Breast epithelium (tissue), 3 donors: Measurements from ENCODE around the gene IGF2BP1.

ENCODE experiments used
- POLR2A ChIP-seq: fragments of 450-650 bp; IDR thresholded peaks from one replicate; pipeline ENCODE4 v1.6.1; 2016; ENCODE audit warnings: antibody characterized with exemption, mild to moderate bottlenecking, moderate library complexity
- TF ChIP-seq, protein P1 (sequence below), 3 donors: fragments of 450-650 bp; IDR thresholded peaks; one replicate each; pipeline ENCODE4 v1.5.1; 2016 to 2017; ENCODE audit warnings: antibody characterized with exemption in 3 of 3, mild to moderate bottlenecking in 3 of 3, moderate library complexity in 3 of 3

DNA sequence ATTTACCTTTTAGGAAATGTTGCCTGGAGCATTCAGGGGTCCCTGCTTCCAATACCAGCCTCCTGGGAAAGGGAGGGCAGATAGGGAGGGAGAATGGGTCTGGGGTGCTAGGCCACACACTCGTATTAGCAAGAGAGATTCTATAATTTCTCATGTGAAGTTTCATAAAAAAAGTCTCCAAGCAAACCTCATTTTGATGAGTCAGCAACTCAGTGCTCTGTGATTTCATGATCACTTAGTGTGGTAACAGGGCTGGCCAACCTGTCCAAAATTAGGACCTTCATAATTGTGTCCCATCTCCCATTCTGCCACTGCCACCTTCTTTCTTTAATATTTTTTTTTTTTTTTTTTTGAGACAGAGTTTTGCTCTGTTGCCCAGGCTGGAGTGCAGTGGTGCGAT lies 41.4 kb downstream of the IGF2BP1 start:
- TF ChIP-seq, protein P1, sequence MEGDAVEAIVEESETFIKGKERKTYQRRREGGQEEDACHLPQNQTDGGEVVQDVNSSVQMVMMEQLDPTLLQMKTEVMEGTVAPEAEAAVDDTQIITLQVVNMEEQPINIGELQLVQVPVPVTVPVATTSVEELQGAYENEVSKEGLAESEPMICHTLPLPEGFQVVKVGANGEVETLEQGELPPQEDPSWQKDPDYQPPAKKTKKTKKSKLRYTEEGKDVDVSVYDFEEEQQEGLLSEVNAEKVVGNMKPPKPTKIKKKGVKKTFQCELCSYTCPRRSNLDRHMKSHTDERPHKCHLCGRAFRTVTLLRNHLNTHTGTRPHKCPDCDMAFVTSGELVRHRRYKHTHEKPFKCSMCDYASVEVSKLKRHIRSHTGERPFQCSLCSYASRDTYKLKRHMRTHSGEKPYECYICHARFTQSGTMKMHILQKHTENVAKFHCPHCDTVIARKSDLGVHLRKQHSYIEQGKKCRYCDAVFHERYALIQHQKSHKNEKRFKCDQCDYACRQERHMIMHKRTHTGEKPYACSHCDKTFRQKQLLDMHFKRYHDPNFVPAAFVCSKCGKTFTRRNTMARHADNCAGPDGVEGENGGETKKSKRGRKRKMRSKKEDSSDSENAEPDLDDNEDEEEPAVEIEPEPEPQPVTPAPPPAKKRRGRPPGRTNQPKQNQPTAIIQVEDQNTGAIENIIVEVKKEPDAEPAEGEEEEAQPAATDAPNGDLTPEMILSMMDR (IDR thresholded peaks at IDR 0.05) = no peak
- TF ChIP-seq POLR2A = no peak
